Measurements from ENCODE around the gene DUSP9. TPM values are rescaled to one million over a fixed set of nuclear protein-coding genes. Genes with fewer than 3 reads are reported as not detected.

DUSP9 gene
- total and polyA plus RNA-seq, 10 of the 15 experiments (the other 5 are each of a cell fraction or from before 2014, with no cell fraction given), result 0.10 TPM; not detected in 9

GRCh38 chrX:153631907-153632594, 15.0 kb upstream of the DUSP9 start:
- no TSS peak for BruUV-seq (replicated peaks)
- ATAC-seq, result no peak
- Histone ChIP-seq H3K4me2 (ENCODE audit: control insufficient read depth, insufficient read depth) (no peak overlapping the region), H3K9ac (ENCODE audit: control insufficient read depth, insufficient read depth, low read length) (no peak overlapping the region), H3K9me3 (replicated peaks; ENCODE audit: control insufficient read depth, insufficient read depth, low read length) (no peaks in the 10 kb centered on the region; the same call in 2 of the 3 replicates), H3K27ac (ENCODE audit: control insufficient read depth, insufficient read depth) (no peak overlapping the region), H3K36me3 (ENCODE audit: control insufficient read depth in 2 of 2, insufficient read depth in 2 of 2, low read length in 1 of 2) (no peaks in the 10 kb centered on the region), H3K79me2 (ENCODE audit: control insufficient read depth, insufficient read depth, low read length) (no peaks in the 10 kb centered on the region), H2AFZ (ENCODE audit: control insufficient read depth, low read depth, low read length) (no peak overlapping the region), H3K4me1 (ENCODE audit: control insufficient read depth, insufficient read depth, low read length) (no peaks in the 10 kb centered on the region), H3K27me3 (replicated peaks in 1 of 2; ENCODE audit: control insufficient read depth in 2 of 2, insufficient read depth in 2 of 2, low read length in 1 of 2) (0 out of 4 replicates have a peak, but pooled peaks cover 0 to 2% of the 10 kb centered on the region in 2 experiments), H4K20me1 (ENCODE audit: control insufficient read depth, insufficient read depth) (no peaks in the 10 kb centered on the region), H3K4me3 (no peak overlapping the region)
- TF ChIP-seq CEBPB (IDR thresholded peaks at IDR 0.05; ENCODE audit: borderline replicate concordance in 1 of 2, low read depth in 2 of 2, low read length in 2 of 2) (no peak), IRF3 (IDR thresholded peaks at IDR 0.05) (no peak), RB1 (IDR thresholded peaks at IDR 0.05; ENCODE audit: borderline replicate concordance) (no peak), TCF7 (IDR thresholded peaks at IDR 0.05; ENCODE audit: borderline replicate concordance) (no peak), SRF (IDR thresholded peaks at IDR 0.05; ENCODE audit: low read depth in 2 of 2, low read length in 2 of 2) (no peak), TCF3 (IDR thresholded peaks at IDR 0.05; ENCODE audit: borderline replicate concordance, insufficient read depth, low read depth, low read length) (no peak), CHD4 (IDR thresholded peaks at IDR 0.05) (no peak), MTA2 (IDR thresholded peaks at IDR 0.05; ENCODE audit: low read depth) (no peak), YY1 (IDR thresholded peaks at IDR 0.05; ENCODE audit: low read depth, low read length) (no peak), SMC3 (IDR thresholded peaks at IDR 0.05; ENCODE audit: borderline replicate concordance, low read length) (no peak), ZNF207 (IDR thresholded peaks at IDR 0.05; ENCODE audit: borderline replicate concordance) (no peak), PML (IDR thresholded peaks at IDR 0.05; ENCODE audit: low read length) (no peak), EED (IDR thresholded peaks at IDR 0.05; ENCODE audit: low read depth) (no peak), NKRF (conservative IDR thresholded peaks at IDR 0.05) (no peak), E2F8 (IDR thresholded peaks at IDR 0.05; ENCODE audit: low read depth, partially characterized antibody) (no peak)
- POLR2A ChIA-PET, result no interaction called here
- DNase-seq (ENCODE audit: low read depth, low spot score), result no peak
- intact Hi-C loops (cut with micrococcal nuclease; ENCODE audit: unreplicated experiment) (no loop called here), in situ Hi-C loops (cut with MboI) (no loop called here)
- 53% methylated on average over 19 of the region's 19 CpGs for WGBS (ENCODE audit: insufficient coverage, insufficient replicate concordance, low lambda C conversion rate, missing lambda C conversion rate)
- SMC1A ChIA-PET (ENCODE audit: uncharacterized antibody, unreplicated experiment), result no interaction called here
- RAD21 ChIA-PET (ENCODE audit: unreplicated experiment), result no interaction called here
- CTCF ChIA-PET, result interaction anchor here (0.8 to 2.2 kb wide), 6 partner anchors 14 to 93 kb away, joined by 3 to 7 read pairs (median 4); partner anchors contain the start of gene DUSP9
- no peak for FAIRE-seq

All from GM12878 (cell line).